Measurements from ENCODE around the gene PTPRD. TPM values are rescaled to one million over a fixed set of nuclear protein-coding genes. Genes with fewer than 3 reads are reported as not detected.

The PTPRD gene
- total and polyA plus RNA-seq, 10 donors: 0.08 to 11.7 (median 2.9) TPM

- H3K27me3 ChIP-seq (replicated peaks in 1 of 7): no peaks in the 10 kb centered on the region
- WGBS, 5 donors: 77 to 86% (median 81%) methylated on average over 4 of the region's 4 CpGs
- intact Hi-C loops (cut with DNase I; ENCODE audit: low total_unique reads): no loop called here
- no peak for TF ChIP-seq POLR2A (IDR thresholded peaks at IDR 0.05)
- no peak for TF ChIP-seq POLR2AphosphoS5 (IDR thresholded peaks at IDR 0.05)
- no peak for TF ChIP-seq CTCF (IDR thresholded peaks at IDR 0.05 in 8 of 11, conservative IDR thresholded peaks at IDR 0.05 in 3 of 11)
- no peak overlapping the region for H3K27ac ChIP-seq
- no peak overlapping the region for H3K4me3 ChIP-seq
- H3K36me3 ChIP-seq: no peaks in the 10 kb centered on the region
- no peak for DNase-seq
- no peaks in the 10 kb centered on the region for H3K4me1 ChIP-seq
- no peaks in the 10 kb centered on the region for H3K9me3 ChIP-seq
Measured at GRCh38 chr9:8348756-8349155, 2264.0 kb downstream of the PTPRD start.

GRCh38 chr9:8346296-8346695 is 2266.5 kb downstream of the PTPRD start:
- Histone ChIP-seq H3K36me3 (no peaks in the 10 kb centered on the region), H3K27ac (no peak overlapping the region), H3K9me3 (no peaks in the 10 kb centered on the region), H3K27me3 (replicated peaks in 1 of 7) (no peaks in the 10 kb centered on the region), H3K4me3 (no peak overlapping the region), H3K4me1 (no peaks in the 10 kb centered on the region)
- WGBS, 5 donors: 94 to 97% (median 96%) methylated on average over 4 of the region's 4 CpGs
- DNase-seq: no peak
- intact Hi-C loops (cut with DNase I; ENCODE audit: low total_unique reads): no loop called here
- TF ChIP-seq POLR2A (IDR thresholded peaks at IDR 0.05) (no peak), CTCF (IDR thresholded peaks at IDR 0.05 in 8 of 11, conservative IDR thresholded peaks at IDR 0.05 in 3 of 11) (no peak), POLR2AphosphoS5 (IDR thresholded peaks at IDR 0.05) (no peak)

DNA sequence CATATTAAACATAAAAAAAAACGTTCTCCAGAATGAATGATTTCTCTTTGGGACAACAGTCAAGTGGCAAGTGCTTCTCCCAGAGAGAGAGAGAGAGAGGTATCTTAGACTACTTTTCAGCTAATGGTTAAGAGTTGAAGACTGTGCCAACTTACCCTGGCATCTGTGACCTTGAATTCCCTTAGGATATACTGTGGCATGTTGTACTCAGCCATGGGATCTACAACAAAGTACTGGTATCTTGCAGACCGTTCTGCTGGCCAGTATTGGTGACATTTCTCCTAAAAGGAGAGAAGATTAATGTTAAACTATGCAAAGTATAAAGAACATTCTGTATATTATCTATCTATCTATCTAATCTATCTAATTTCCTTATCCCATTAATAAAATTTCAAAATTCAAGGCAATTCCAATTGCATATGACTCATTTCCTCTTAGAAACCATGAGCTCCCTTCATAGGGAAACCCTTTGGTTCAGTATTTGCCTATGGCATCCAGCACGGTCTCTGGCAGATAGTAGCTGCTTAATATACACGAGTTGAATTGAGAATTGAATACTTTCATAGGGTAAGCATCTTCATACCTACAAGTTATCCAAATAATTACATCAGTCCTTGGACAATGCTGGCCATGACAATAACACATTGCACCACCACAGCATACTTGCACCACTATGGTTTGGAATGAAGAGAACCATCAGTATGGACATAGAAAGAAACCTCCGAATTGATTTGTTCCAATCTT is 2273.9 kb downstream of the PTPRD start:
- no peak for DNase-seq
- Histone ChIP-seq H3K4me3 (no peak overlapping the region), H3K9me3 (no peaks in the 10 kb centered on the region), H3K36me3 (no peaks in the 10 kb centered on the region), H3K4me1 (no peaks in the 10 kb centered on the region), H3K27ac (no peak overlapping the region), H3K27me3 (replicated peaks in 1 of 7) (no peaks in the 10 kb centered on the region)
- TF ChIP-seq POLR2AphosphoS5 (IDR thresholded peaks at IDR 0.05) (no peak), POLR2A (IDR thresholded peaks at IDR 0.05) (no peak), CTCF (IDR thresholded peaks at IDR 0.05 in 8 of 11, conservative IDR thresholded peaks at IDR 0.05 in 3 of 11) (no peak)
- 59 to 82% (median 74%) methylated on average over 5 of the region's 5 CpGs for WGBS, 5 donors
- intact Hi-C loops (cut with DNase I; ENCODE audit: low total_unique reads): no loop called here

DNA sequence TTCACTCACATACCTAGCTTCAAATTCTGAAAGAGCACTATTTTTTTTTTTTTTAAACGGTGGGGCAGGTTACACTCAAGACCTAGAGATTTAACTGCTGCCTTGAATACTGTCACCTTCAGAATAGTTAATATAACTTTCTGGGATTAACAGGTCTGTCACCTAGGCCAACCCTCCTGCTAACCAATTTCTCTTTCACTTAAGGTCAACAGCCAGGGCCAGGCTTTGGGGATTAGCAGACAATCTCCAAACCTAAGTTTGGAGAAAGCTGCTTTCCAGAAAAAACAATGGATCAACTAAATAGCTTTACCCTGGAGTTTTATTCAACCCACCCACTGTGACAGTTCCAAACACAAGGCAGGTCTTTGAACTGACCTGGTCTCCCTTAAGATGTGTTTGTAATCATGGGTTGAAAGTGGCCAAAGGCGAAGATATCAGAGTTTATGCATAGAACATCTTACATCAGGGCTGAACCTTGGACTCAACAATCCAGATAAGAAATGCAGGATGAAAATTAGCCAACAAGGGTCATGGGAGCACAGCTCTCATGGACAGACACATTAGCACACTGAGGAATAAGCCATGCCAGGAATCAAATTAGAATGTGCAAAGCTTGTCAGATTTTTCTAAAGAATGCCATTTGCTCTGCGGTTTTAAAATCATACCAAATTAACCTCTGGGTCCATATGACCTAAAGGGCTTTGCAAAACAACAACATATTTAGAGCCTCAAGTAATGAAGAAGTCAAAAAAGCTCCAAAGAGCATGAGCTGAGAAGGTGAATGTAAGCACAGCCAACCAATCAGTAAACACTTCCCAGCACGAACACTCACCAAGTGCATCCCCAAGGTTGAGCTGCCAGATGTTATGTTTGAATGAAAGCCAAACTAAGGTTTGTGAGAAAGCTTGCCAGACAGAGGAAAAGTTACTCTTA is 2274.7 kb downstream of the PTPRD start:
- intact Hi-C loops (cut with DNase I; ENCODE audit: low total_unique reads): no loop called here
- 65 to 82% (median 74%) methylated on average over 4 of the region's 4 CpGs for WGBS, 5 donors

More for the DNA sequence above, 2274.7 kb downstream of the PTPRD start:
- no peaks in the 10 kb centered on the region for H3K36me3 ChIP-seq
- H3K27ac ChIP-seq: no peak overlapping the region
- no peak for DNase-seq
- no peaks in the 10 kb centered on the region for H3K27me3 ChIP-seq (replicated peaks in 1 of 7)
- no peak overlapping the region for H3K4me3 ChIP-seq
- no peak for TF ChIP-seq POLR2A (IDR thresholded peaks at IDR 0.05)
- TF ChIP-seq POLR2AphosphoS5 (IDR thresholded peaks at IDR 0.05): no peak
- no peak for TF ChIP-seq CTCF (IDR thresholded peaks at IDR 0.05 in 8 of 11, conservative IDR thresholded peaks at IDR 0.05 in 3 of 11)
- H3K9me3 ChIP-seq: no peaks in the 10 kb centered on the region
- no peaks in the 10 kb centered on the region for H3K4me1 ChIP-seq
